ENCODE results near the gene PTGES3.

DNA sequence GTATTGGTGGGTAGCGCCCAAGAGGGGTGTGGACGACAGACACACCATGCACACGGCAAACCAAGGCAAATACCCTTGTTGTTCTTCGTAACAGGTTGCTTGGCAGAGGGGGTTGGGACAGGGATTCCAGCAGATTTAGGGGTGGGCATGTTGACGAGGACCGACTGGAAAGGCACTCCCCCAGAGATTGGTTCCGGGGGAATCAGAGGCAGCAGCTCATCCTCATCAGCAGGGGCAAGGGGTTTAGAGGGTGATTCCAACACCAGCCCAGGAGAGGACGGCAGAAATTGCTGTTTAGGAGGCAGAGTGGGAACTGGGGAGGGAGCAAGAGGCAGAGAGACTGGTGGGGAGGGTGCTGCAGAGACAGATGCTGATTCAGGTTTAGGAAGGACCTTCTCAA is 27.7 kb upstream of the PTGES3 start:
- TF ChIP-seq EZH2 (IDR thresholded peaks at IDR 0.05; ENCODE audit: low read depth), result no peak
- TF ChIP-seq, protein P1, sequence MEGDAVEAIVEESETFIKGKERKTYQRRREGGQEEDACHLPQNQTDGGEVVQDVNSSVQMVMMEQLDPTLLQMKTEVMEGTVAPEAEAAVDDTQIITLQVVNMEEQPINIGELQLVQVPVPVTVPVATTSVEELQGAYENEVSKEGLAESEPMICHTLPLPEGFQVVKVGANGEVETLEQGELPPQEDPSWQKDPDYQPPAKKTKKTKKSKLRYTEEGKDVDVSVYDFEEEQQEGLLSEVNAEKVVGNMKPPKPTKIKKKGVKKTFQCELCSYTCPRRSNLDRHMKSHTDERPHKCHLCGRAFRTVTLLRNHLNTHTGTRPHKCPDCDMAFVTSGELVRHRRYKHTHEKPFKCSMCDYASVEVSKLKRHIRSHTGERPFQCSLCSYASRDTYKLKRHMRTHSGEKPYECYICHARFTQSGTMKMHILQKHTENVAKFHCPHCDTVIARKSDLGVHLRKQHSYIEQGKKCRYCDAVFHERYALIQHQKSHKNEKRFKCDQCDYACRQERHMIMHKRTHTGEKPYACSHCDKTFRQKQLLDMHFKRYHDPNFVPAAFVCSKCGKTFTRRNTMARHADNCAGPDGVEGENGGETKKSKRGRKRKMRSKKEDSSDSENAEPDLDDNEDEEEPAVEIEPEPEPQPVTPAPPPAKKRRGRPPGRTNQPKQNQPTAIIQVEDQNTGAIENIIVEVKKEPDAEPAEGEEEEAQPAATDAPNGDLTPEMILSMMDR (conservative IDR thresholded peaks at IDR 0.05), result no peak
